Left ventricle myocardium inferior (tissue), 1 donor: ENCODE results near the gene TMEM200A. TPM values are rescaled to one million over a fixed set of nuclear protein-coding genes. Genes with fewer than 3 reads are reported as not detected.

Experiments used
- DNase-seq: peaks from one replicate; pipeline ENCODE4 v3.0.0-alpha.2; 2020
- H3K27ac ChIP-seq: fragments of 200-600 bp; replicated peaks from 2 replicates; pipeline ENCODE4 v1.8.0; 2021
- H3K27me3 ChIP-seq: fragments of 200-600 bp; 2 replicates; pipeline ENCODE4 v1.8.0; 2021; ENCODE audit warnings: low read depth
- H3K36me3 ChIP-seq: fragments of 200-600 bp; 2 replicates; pipeline ENCODE4 v1.8.0; 2021
- H3K4me1 ChIP-seq: fragments of 200-600 bp; 2 replicates; pipeline ENCODE4 v1.8.0; 2021
- H3K4me3 ChIP-seq: fragments of 200-600 bp; 2 replicates; pipeline ENCODE4 v1.8.0; 2021; ENCODE audit warnings: mild to moderate bottlenecking, moderate library complexity
- H3K9me3 ChIP-seq: fragments of 200-600 bp; replicated peaks from 2 replicates; pipeline ENCODE4 v1.8.0; 2021
- CTCF ChIP-seq: fragments of 200-600 bp; IDR thresholded peaks from 2 replicates; pipeline ENCODE4 v1.8.0; 2021; ENCODE audit warnings: antibody characterized with exemption, mild to moderate bottlenecking, borderline replicate concordance
- intact Hi-C: fragments of 100-400 bp; cut with micrococcal nuclease; formaldehyde crosslinking; loops from one replicate; pipeline ENCODE4 v1.11.0; 2022
- total RNA-seq: library from RNA; stranded (reverse); fragmentation: NEBNext Ultra II Directional; extraction: Animal tissue kit (Norgen Biotek cat#: 25700); gene quantifications from one replicate; pipeline ENCODE4 v1.2.1, GENCODE V29; 2021
- donor health status: DM: no; HTN: yes; CAD: no; lungs with severe emphysema.

Gene TMEM200A
- total RNA-seq, 1 donor from 2014 or later = not detected

- Histone ChIP-seq H3K36me3 (no peaks in the 10 kb centered on the region), H3K4me1 (no peaks in the 10 kb centered on the region), H3K27me3 (no peaks in the 10 kb centered on the region), H3K4me3 (no peak overlapping the region), H3K9me3 (no peaks in the 10 kb centered on the region), H3K27ac (no peak overlapping the region)
- no peak for TF ChIP-seq CTCF
- intact Hi-C loops = no loop called here
- DNase-seq = no peak
Observed at GRCh38 chr6:130466052-130466747, 100.4 kb downstream of the TMEM200A start.

GRCh38 chr6:130466748-130467061 lies 100.9 kb downstream of the TMEM200A start:
- intact Hi-C loops = no loop called here
- Histone ChIP-seq H3K9me3 (no peaks in the 10 kb centered on the region), H3K27ac (no peak overlapping the region), H3K4me3 (no peak overlapping the region), H3K36me3 (no peaks in the 10 kb centered on the region), H3K27me3 (no peaks in the 10 kb centered on the region), H3K4me1 (no peaks in the 10 kb centered on the region)
- TF ChIP-seq CTCF = no peak
- DNase-seq = no peak

GRCh38 chr6:130467146-130468050 lies 101.6 kb downstream of the TMEM200A start:
- DNase-seq = no peak
- no peak overlapping the region for H3K27ac ChIP-seq
- no peak overlapping the region for H3K4me3 ChIP-seq
- intact Hi-C loops = no loop called here
- peaks cover 2% of the 10 kb centered on the region for H3K9me3 ChIP-seq
- H3K36me3 ChIP-seq = no peaks in the 10 kb centered on the region
- H3K27me3 ChIP-seq = no peaks in the 10 kb centered on the region
- no peak for TF ChIP-seq CTCF
- H3K4me1 ChIP-seq = no peaks in the 10 kb centered on the region

- Histone ChIP-seq H3K4me1 (no peaks in the 10 kb centered on the region), H3K27me3 (no peaks in the 10 kb centered on the region), H3K4me3 (no peak overlapping the region), H3K9me3 (peaks cover 10% of the 10 kb centered on the region), H3K36me3 (no peaks in the 10 kb centered on the region), H3K27ac (no peak overlapping the region)
- no peak for TF ChIP-seq CTCF
- intact Hi-C loops = no loop called here
- DNase-seq = no peak
Observed at GRCh38 chr6:130470766-130471165, 104.9 kb downstream of the TMEM200A start.

- H3K9me3 ChIP-seq = peaks cover 14% of the 10 kb centered on the region
- DNase-seq = no peak
Observed at GRCh38 chr6:130473886-130474285, 108.1 kb downstream of the TMEM200A start.

More at GRCh38 chr6:130473886-130474285, 108.1 kb downstream of the TMEM200A start:
- no peak for TF ChIP-seq CTCF
- H3K4me3 ChIP-seq = no peak overlapping the region
- no peaks in the 10 kb centered on the region for H3K27me3 ChIP-seq
- no peak overlapping the region for H3K27ac ChIP-seq
- intact Hi-C loops = no loop called here
- no peaks in the 10 kb centered on the region for H3K36me3 ChIP-seq
- H3K4me1 ChIP-seq = no peaks in the 10 kb centered on the region
